ENCODE results near the gene SLC22A1.
"Not testable (repeated sequence)": the region's sequence is repeated elsewhere in the genome, so short reads cannot be mapped to it uniquely, and the experiment has no call there.

The SLC22A1 gene

GRCh38 chr6:160130729-160131484 lies 9.3 kb downstream of the SLC22A1 start:
- TF ChIP-seq YY1 (IDR thresholded peaks at IDR 0.05; ENCODE audit: insufficient read depth, insufficient read length) (no peak), SUZ12 (IDR thresholded peaks at IDR 0.05; ENCODE audit: extremely low read depth, insufficient read depth, insufficient read length) (no peak), ZNF274 (IDR thresholded peaks at IDR 0.05; ENCODE audit: low read depth, low read length) (no peak)
- no peaks in the 10 kb centered on the region for H3K9me3 ChIP-seq (ENCODE audit: insufficient read depth, low read length)
- H3K9ac ChIP-seq (ENCODE audit: insufficient read length, low read depth), result no peak overlapping the region
- no peaks in the 10 kb centered on the region for H3K36me3 ChIP-seq (ENCODE audit: insufficient read depth, insufficient read length, low read length)
- peaks cover 4% of the 10 kb centered on the region for H3K4me1 ChIP-seq (ENCODE audit: insufficient read depth, insufficient read length)
- no peak overlapping the region for H3K4me3 ChIP-seq (ENCODE audit: insufficient read length, low read depth)
- H3K27me3 ChIP-seq (ENCODE audit: insufficient read depth, insufficient read length), result no peaks in the 10 kb centered on the region
- DNase-seq (ENCODE audit: low read depth, low spot score), result no peak

- H3K36me3 ChIP-seq (ENCODE audit: insufficient read depth, insufficient read length, low read length), result no peaks in the 10 kb centered on the region
- TF ChIP-seq ZNF274 (IDR thresholded peaks at IDR 0.05; ENCODE audit: low read depth, low read length), result no peak
- TF ChIP-seq SUZ12 (IDR thresholded peaks at IDR 0.05; ENCODE audit: extremely low read depth, insufficient read depth, insufficient read length), result no peak
- no peak for TF ChIP-seq YY1 (IDR thresholded peaks at IDR 0.05; ENCODE audit: insufficient read depth, insufficient read length)
- H3K27me3 ChIP-seq (ENCODE audit: insufficient read depth, insufficient read length), result no peaks in the 10 kb centered on the region
- no peak overlapping the region for H3K4me3 ChIP-seq (ENCODE audit: insufficient read length, low read depth)
- H3K9me3 ChIP-seq (ENCODE audit: insufficient read depth, low read length), result no peaks in the 10 kb centered on the region
- DNase-seq (ENCODE audit: low read depth, low spot score), result no peak
- peaks cover 4% of the 10 kb centered on the region for H3K4me1 ChIP-seq (ENCODE audit: insufficient read depth, insufficient read length)
- no peak overlapping the region for H3K9ac ChIP-seq (ENCODE audit: insufficient read length, low read depth)
These were observed 10.2 kb downstream of the SLC22A1 start for GRCh38 chr6:160131636-160132296.

- no peak overlapping the region for H3K9ac ChIP-seq (ENCODE audit: insufficient read length, low read depth)
- H3K9me3 ChIP-seq (ENCODE audit: insufficient read depth, low read length), result no peaks in the 10 kb centered on the region
- no peaks in the 10 kb centered on the region for H3K27me3 ChIP-seq (ENCODE audit: insufficient read depth, insufficient read length)
- H3K36me3 ChIP-seq (ENCODE audit: insufficient read depth, insufficient read length, low read length), result no peaks in the 10 kb centered on the region
- H3K4me3 ChIP-seq (ENCODE audit: insufficient read length, low read depth), result no peak overlapping the region
- TF ChIP-seq ZNF274 (IDR thresholded peaks at IDR 0.05; ENCODE audit: low read depth, low read length) (no peak), YY1 (IDR thresholded peaks at IDR 0.05; ENCODE audit: insufficient read depth, insufficient read length) (no peak), SUZ12 (IDR thresholded peaks at IDR 0.05; ENCODE audit: extremely low read depth, insufficient read depth, insufficient read length) (no peak)
- peaks cover 4% of the 10 kb centered on the region for H3K4me1 ChIP-seq (ENCODE audit: insufficient read depth, insufficient read length)
- DNase-seq (ENCODE audit: low read depth, low spot score), result no peak
These were observed 10.7 kb downstream of the SLC22A1 start for GRCh38 chr6:160132297-160132637.

- peaks cover 4% of the 10 kb centered on the region for H3K4me1 ChIP-seq (ENCODE audit: insufficient read depth, insufficient read length)
These were observed 11.2 kb downstream of the SLC22A1 start for GRCh38 chr6:160132776-160133338.

GRCh38 chr6:160133441-160134336 lies 12.1 kb downstream of the SLC22A1 start:
- DNase-seq (ENCODE audit: low read depth, low spot score), result no peak
- Histone ChIP-seq H3K4me1 (ENCODE audit: insufficient read depth, insufficient read length) (peaks cover 4% of the 10 kb centered on the region), H3K4me3 (ENCODE audit: insufficient read length, low read depth) (no peak overlapping the region), H3K9ac (ENCODE audit: insufficient read length, low read depth) (no peak overlapping the region), H3K27me3 (ENCODE audit: insufficient read depth, insufficient read length) (no peaks in the 10 kb centered on the region), H3K9me3 (ENCODE audit: insufficient read depth, low read length) (no peaks in the 10 kb centered on the region), H3K36me3 (ENCODE audit: insufficient read depth, insufficient read length, low read length) (no peaks in the 10 kb centered on the region)
- TF ChIP-seq YY1 (IDR thresholded peaks at IDR 0.05; ENCODE audit: insufficient read depth, insufficient read length) (no peak), ZNF274 (IDR thresholded peaks at IDR 0.05; ENCODE audit: low read depth, low read length) (no peak), SUZ12 (IDR thresholded peaks at IDR 0.05; ENCODE audit: extremely low read depth, insufficient read depth, insufficient read length) (no peak)

More at GRCh38 chr6:160132776-160133338, 11.2 kb downstream of the SLC22A1 start:
- no peak for DNase-seq (ENCODE audit: low read depth, low spot score)
- no peaks in the 10 kb centered on the region for H3K36me3 ChIP-seq (ENCODE audit: insufficient read depth, insufficient read length, low read length)
- H3K9ac ChIP-seq (ENCODE audit: insufficient read length, low read depth), result peak overlapping the region; percentile 44
- no peak overlapping the region for H3K4me3 ChIP-seq (ENCODE audit: insufficient read length, low read depth)
- TF ChIP-seq SUZ12 (IDR thresholded peaks at IDR 0.05; ENCODE audit: extremely low read depth, insufficient read depth, insufficient read length) (no peak), YY1 (IDR thresholded peaks at IDR 0.05; ENCODE audit: insufficient read depth, insufficient read length) (no peak), ZNF274 (IDR thresholded peaks at IDR 0.05; ENCODE audit: low read depth, low read length) (no peak)
- no peaks in the 10 kb centered on the region for H3K9me3 ChIP-seq (ENCODE audit: insufficient read depth, low read length)
- H3K27me3 ChIP-seq (ENCODE audit: insufficient read depth, insufficient read length), result no peaks in the 10 kb centered on the region

GRCh38 chr6:160134337-160134751 lies 12.7 kb downstream of the SLC22A1 start:
- not testable (repeated sequence) for DNase-seq (ENCODE audit: low read depth, low spot score); H3K4me1 ChIP-seq (ENCODE audit: insufficient read depth, insufficient read length); H3K4me3 ChIP-seq (ENCODE audit: insufficient read length, low read depth); H3K27me3 ChIP-seq (ENCODE audit: insufficient read depth, insufficient read length); H3K9me3 ChIP-seq (ENCODE audit: insufficient read depth, low read length); H3K36me3 ChIP-seq (ENCODE audit: insufficient read depth, insufficient read length, low read length); H3K9ac ChIP-seq (ENCODE audit: insufficient read length, low read depth)

Measured in NT2/D1 (cell line).